Measurements from ENCODE around the gene MAP3K21. TPM values are rescaled to one million over a fixed set of nuclear protein-coding genes. Genes with fewer than 3 reads are reported as not detected.

MAP3K21 gene
- total RNA-seq, 2 donors from 2014 or later, result 0.14 to 2.8 TPM

DNA sequence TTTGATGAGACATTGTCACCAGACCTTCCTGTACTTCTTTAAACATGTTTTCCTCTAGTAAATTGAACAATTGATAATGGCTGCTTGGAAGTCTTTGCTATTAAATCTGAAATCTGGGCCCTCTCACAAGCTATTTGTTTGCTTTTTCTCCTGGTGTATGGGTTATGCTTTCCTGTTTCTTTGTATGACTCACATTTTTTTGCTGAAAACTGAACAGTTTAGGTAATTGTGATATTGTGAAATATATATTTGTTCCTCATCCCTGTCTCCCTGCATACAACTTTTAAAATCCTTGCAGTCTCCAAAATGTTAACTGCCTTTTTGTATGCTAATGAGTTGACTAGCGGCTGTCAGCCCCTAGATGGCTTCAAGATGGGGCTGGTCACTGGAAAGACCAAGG, 61.6 kb downstream of the MAP3K21 start:
- Histone ChIP-seq H3K27me3 (replicated peaks; ENCODE audit: insufficient read depth) (no peaks in the 10 kb centered on the region), H3K27ac (no peak overlapping the region), H3K4me1 (ENCODE audit: control insufficient read depth in 1 of 2, low read depth in 2 of 2) (no peaks in the 10 kb centered on the region), H3K9me3 (no peaks in the 10 kb centered on the region), H3K4me3 (no peak overlapping the region), H3K36me3 (no peaks in the 10 kb centered on the region)
- TF ChIP-seq, protein P1, sequence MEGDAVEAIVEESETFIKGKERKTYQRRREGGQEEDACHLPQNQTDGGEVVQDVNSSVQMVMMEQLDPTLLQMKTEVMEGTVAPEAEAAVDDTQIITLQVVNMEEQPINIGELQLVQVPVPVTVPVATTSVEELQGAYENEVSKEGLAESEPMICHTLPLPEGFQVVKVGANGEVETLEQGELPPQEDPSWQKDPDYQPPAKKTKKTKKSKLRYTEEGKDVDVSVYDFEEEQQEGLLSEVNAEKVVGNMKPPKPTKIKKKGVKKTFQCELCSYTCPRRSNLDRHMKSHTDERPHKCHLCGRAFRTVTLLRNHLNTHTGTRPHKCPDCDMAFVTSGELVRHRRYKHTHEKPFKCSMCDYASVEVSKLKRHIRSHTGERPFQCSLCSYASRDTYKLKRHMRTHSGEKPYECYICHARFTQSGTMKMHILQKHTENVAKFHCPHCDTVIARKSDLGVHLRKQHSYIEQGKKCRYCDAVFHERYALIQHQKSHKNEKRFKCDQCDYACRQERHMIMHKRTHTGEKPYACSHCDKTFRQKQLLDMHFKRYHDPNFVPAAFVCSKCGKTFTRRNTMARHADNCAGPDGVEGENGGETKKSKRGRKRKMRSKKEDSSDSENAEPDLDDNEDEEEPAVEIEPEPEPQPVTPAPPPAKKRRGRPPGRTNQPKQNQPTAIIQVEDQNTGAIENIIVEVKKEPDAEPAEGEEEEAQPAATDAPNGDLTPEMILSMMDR (IDR thresholded peaks at IDR 0.05), result no peak
- no peak for ATAC-seq (ENCODE audit: insufficient number of reproducible peaks, low FRiP score, low read depth)
- DNase-seq (ENCODE audit: low spot score), result no peak

DNA sequence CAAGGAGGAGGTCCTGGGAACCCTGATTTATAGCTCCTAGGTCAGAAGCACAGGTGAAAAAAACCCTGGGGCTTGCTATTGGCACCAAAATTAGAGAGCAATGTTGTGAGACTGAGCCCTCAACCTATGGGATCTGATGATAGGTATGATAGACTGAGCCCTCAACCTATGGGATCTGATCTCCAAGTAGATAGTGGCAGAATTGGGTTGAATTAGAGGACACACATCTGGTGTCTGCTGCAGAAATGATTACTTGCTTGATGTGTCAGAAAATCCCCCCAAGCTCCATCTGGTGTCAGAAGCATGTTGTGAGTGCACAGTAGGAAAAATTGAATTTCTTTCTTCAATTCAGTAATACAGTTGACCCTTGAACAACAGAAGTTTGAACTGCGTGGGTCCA, 62.4 kb downstream of the MAP3K21 start:
- Histone ChIP-seq H3K27ac (no peak overlapping the region), H3K36me3 (no peaks in the 10 kb centered on the region), H3K4me3 (no peak overlapping the region), H3K27me3 (replicated peaks; ENCODE audit: insufficient read depth) (no peaks in the 10 kb centered on the region), H3K9me3 (no peaks in the 10 kb centered on the region), H3K4me1 (ENCODE audit: control insufficient read depth in 1 of 2, low read depth in 2 of 2) (no peaks in the 10 kb centered on the region)
- TF ChIP-seq, protein P1 (IDR thresholded peaks at IDR 0.05), result no peak
- ATAC-seq (ENCODE audit: insufficient number of reproducible peaks, low FRiP score, low read depth) (no peak), DNase-seq (ENCODE audit: low spot score) (no peak)

DNA sequence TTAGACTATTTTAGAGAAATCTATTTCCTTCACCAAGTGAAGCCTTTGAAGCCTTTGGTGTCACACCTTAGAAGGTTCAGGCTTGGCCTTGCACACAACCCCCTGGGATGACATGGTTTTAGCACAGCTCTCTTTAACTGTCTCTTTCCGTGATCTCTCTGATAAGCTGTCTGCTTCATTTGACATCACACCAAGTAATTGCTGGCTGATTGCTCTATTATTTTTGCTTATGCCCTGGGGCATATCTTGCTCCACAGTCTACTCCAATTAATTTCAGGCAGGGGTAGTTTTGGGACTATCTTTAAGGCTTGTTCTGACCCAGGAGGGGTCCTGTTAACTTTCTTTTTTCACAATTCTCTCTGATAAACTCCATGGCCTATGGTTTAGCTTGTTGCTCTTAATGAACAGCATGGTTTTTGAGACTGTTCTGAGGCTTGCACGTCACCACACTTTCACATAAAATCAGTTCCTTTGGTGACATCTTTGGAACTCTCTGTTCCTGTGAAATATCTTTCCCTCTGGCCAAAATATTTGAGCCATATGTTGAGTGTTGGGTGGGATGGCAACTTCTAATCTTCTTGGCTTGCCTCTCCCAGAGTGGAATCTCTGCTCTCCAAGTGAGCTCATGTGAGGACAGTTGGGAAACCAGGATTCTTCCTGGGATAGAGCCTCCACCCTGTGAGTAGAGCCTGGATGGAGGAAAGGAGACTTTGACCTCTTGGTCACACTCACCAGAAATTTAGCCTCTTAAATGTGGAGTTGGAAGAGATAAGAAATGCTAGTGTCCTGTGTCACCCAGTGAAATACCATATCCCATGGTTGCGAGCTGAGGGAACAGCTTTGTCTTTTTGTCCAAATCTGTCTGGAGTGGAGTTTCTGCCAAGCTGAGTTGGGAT, 63.6 kb downstream of the MAP3K21 start:
- Histone ChIP-seq H3K27me3 (replicated peaks; ENCODE audit: insufficient read depth) (no peaks in the 10 kb centered on the region), H3K9me3 (no peaks in the 10 kb centered on the region), H3K36me3 (no peaks in the 10 kb centered on the region), H3K4me3 (no peak overlapping the region), H3K27ac (no peak overlapping the region), H3K4me1 (ENCODE audit: control insufficient read depth in 1 of 2, low read depth in 2 of 2) (no peaks in the 10 kb centered on the region)
- DNase-seq (ENCODE audit: low spot score), result no peak
- TF ChIP-seq, protein P1 (IDR thresholded peaks at IDR 0.05), result no peak
- ATAC-seq (ENCODE audit: insufficient number of reproducible peaks, low FRiP score, low read depth), result no peak

DNA sequence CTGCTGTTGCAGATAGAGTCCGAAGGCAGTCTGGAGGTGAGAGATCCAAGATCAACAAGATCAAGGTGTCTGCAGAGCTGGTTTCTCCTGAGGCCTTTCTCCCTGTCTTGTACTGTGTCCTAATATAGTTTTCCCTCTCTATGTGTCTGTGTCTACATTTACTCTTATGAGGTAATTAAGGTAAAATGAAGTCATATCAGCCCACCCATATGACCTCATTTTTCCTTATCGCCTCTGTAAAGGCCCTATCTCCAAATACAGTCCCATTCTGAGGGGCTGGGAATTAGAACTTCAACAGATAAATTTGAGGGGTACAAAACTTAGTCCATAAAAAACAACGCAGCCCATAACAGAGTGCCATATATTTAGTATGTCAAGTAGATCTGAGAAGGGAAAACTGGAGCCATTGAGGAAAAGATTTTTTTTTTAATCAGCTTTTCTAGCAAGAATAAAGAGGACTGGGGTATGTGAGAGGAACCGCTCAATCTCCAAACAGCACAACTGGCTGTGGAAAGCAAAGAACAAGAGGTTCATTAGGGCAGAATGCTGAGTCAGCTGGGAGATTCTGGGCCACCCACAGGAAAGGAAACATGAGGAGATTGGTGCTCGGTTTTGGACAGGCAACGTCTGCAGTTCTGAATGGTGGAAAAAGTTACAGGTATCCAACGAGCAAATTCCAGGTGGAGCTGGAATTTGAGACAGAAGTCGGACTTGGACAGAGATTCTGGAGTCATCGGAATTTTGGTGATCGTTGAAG, 65.7 kb downstream of the MAP3K21 start:
- no peak overlapping the region for H3K27ac ChIP-seq
- H3K36me3 ChIP-seq, result no peaks in the 10 kb centered on the region
- TF ChIP-seq, protein P1 (IDR thresholded peaks at IDR 0.05), result no peak
- no peaks in the 10 kb centered on the region for H3K9me3 ChIP-seq
- no peak overlapping the region for H3K4me3 ChIP-seq
- DNase-seq (ENCODE audit: low spot score) (no peak), ATAC-seq (ENCODE audit: insufficient number of reproducible peaks, low FRiP score, low read depth) (no peak)
- no peaks in the 10 kb centered on the region for H3K4me1 ChIP-seq (ENCODE audit: control insufficient read depth in 1 of 2, low read depth in 2 of 2)
- no peaks in the 10 kb centered on the region for H3K27me3 ChIP-seq (replicated peaks; ENCODE audit: insufficient read depth)

DNA sequence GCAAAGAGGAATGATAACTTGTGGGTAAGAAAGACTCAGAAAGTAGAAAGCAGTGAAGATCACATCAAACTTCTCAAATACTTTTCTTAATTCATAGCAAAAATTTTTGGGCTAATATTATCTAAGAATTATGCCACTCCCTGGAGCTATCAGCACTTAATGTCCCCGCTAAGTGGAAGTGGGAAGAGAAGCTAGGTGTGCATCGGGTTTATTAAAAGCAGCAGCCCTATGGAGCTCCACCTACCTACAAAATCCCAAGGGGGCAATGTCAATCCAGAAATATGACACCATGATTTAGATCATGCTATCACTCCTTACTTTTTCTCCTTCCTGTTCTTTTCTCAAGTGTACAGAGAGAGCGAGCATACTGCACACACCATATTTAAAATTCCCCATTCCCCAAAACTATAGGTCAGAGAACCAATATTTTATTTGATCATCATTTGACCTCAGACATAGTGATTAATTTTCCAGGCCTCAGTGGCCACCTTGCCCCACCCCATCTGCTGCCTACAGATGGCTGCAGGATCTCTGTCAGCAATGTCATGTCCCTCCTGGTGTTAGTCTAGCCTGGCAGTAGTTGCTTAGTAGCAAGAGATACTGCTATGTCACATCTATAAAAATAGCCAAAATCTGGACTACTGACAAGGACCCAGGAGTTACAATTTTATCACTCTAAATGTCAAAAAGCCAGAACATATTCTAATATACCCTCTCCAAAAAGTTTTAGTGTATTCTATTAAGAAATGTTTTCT, 66.6 kb downstream of the MAP3K21 start:
- no peak overlapping the region for H3K27ac ChIP-seq
- no peaks in the 10 kb centered on the region for H3K4me1 ChIP-seq (ENCODE audit: control insufficient read depth in 1 of 2, low read depth in 2 of 2)
- no peaks in the 10 kb centered on the region for H3K27me3 ChIP-seq (replicated peaks; ENCODE audit: insufficient read depth)
- no peaks in the 10 kb centered on the region for H3K9me3 ChIP-seq
- TF ChIP-seq, protein P1 (IDR thresholded peaks at IDR 0.05), result no peak
- no peak overlapping the region for H3K4me3 ChIP-seq
- ATAC-seq (ENCODE audit: insufficient number of reproducible peaks, low FRiP score, low read depth) (no peak), DNase-seq (ENCODE audit: low spot score) (no peak)
- H3K36me3 ChIP-seq, result no peaks in the 10 kb centered on the region

Measured in thoracic aorta (tissue), 2 donors.